CD14-positive monocyte (primary cell): Measurements from ENCODE around the gene PRKN. TPM values are rescaled to one million over a fixed set of nuclear protein-coding genes. Genes with fewer than 3 reads are reported as not detected.

Experiments used
- DNase-seq, 3 donors: peaks; one replicate each; pipeline ENCODE4 v3.0.0-alpha.2; 2011 to 2022
- H2AFZ ChIP-seq: 2 replicates; pipeline ENCODE4 v1.6.0; 2012; ENCODE audit warnings: mild to moderate bottlenecking, low read depth, low read length, inconsistent platforms; ENCODE audit not compliant: insufficient read depth, poor library complexity, severe bottlenecking
- H3K27ac ChIP-seq, 2 donors: 1 replicate in 1 of 2; 2 replicates in 1 of 2; pipeline ENCODE4 v1.5.1; 2012 to 2013; ENCODE audit warnings: low read length in 2 of 2, control low read depth in 1 of 2, inconsistent platforms in 1 of 2, low read depth in 1 of 2, mild to moderate bottlenecking in 1 of 2
- H3K27me3 ChIP-seq, 2 donors: one replicate each; pipeline versions ENCODE4 v1.6.0 to v1.6.1; 2011 to 2013; ENCODE audit warnings: low read length in 2 of 2; ENCODE audit not compliant: control insufficient read depth in 2 of 2, insufficient read depth in 2 of 2
- H3K36me3 ChIP-seq, 2 donors: replicated peaks in 1 of 2; 1 replicate in 1 of 2; 2 replicates in 1 of 2; pipeline versions ENCODE4 v1.5.1 to v1.6.1; 2012 to 2013; ENCODE audit warnings: low read length in 2 of 2, control low read depth in 1 of 2, inconsistent platforms in 1 of 2, mild to moderate bottlenecking in 1 of 2; ENCODE audit not compliant: insufficient read depth in 2 of 2, control insufficient read depth in 1 of 2
- H3K4me1 ChIP-seq, 2 donors: 1 replicate in 1 of 2; 2 replicates in 1 of 2; pipeline versions ENCODE4 v1.5.1 to v1.6.1; 2012 to 2013; ENCODE audit warnings: low read length in 2 of 2, control low read depth in 1 of 2, inconsistent platforms in 1 of 2, mild to moderate bottlenecking in 1 of 2, moderate library complexity in 1 of 2; ENCODE audit not compliant: insufficient read depth in 2 of 2, control insufficient read depth in 1 of 2
- H3K4me2 ChIP-seq: replicated peaks from 2 replicates; pipeline ENCODE3; 2012; ENCODE audit warnings: low read length, moderate library complexity, mild to moderate bottlenecking; ENCODE audit not compliant: poor library complexity, severe bottlenecking; ENCODE audit errors: extremely low read depth
- H3K4me3 ChIP-seq, 3 experiments: fragments of 200-600 bp in 1 of 3; sonication (generic) in 1 of 3; replicated peaks in 1 of 3; 1 replicate in 2 of 3; 2 replicates in 1 of 3; pipeline ENCODE4 v1.5.1; 2011 to 2013; ENCODE audit warnings: low read length in 3 of 3, mild to moderate bottlenecking in 3 of 3, control low read depth in 2 of 3, low read depth in 2 of 3, inconsistent platforms in 1 of 3, moderate library complexity in 1 of 3
- H3K79me2 ChIP-seq: 2 replicates; pipeline ENCODE4 v1.6.0; 2012; ENCODE audit warnings: mild to moderate bottlenecking, control low read depth, inconsistent platforms, low read length, moderate library complexity; ENCODE audit not compliant: insufficient read depth
- H3K9ac ChIP-seq: 2 replicates; pipeline ENCODE4 v1.6.0; 2017; ENCODE audit warnings: low read length, mild to moderate bottlenecking; ENCODE audit not compliant: insufficient read depth, poor library complexity, severe bottlenecking
- H3K9me3 ChIP-seq, 2 donors: replicated peaks in 1 of 2; 1 replicate in 1 of 2; 2 replicates in 1 of 2; pipeline versions ENCODE4 v1.5.1 to v1.6.1; 2012 to 2013; ENCODE audit warnings: low read length in 2 of 2, control low read depth in 1 of 2; ENCODE audit not compliant: control insufficient read depth in 1 of 2, insufficient read depth in 1 of 2
- H4K20me1 ChIP-seq: 2 replicates; pipeline ENCODE4 v1.6.0; 2012; ENCODE audit warnings: mild to moderate bottlenecking, low read length, control low read depth, moderate library complexity; ENCODE audit not compliant: insufficient read depth
- H3K27ac Mint-ChIP-seq, 7 donors: one replicate each; pipeline ENCODE4 v1.8.0; 2020; ENCODE audit warnings: mild to moderate bottlenecking in 7 of 7, mixed read lengths in 7 of 7, moderate library complexity in 6 of 7, inconsistent platforms in 2 of 7
- H3K27me3 Mint-ChIP-seq, 3 donors: one replicate each; pipeline ENCODE4 v1.8.0; 2021 to 2022; ENCODE audit warnings: low read depth in 3 of 3, mild to moderate bottlenecking in 3 of 3, mixed read lengths in 3 of 3, moderate library complexity in 3 of 3, inconsistent platforms in 1 of 3
- H3K36me3 Mint-ChIP-seq, 2 donors: one replicate each; pipeline ENCODE4 v1.8.0; 2020; ENCODE audit warnings: mixed read lengths in 2 of 2, inconsistent platforms in 1 of 2, mild to moderate bottlenecking in 1 of 2
- H3K4me1 Mint-ChIP-seq: one replicate; pipeline ENCODE4 v1.8.0; 2020; ENCODE audit warnings: mild to moderate bottlenecking, mixed read lengths
- H3K4me3 Mint-ChIP-seq, 2 donors: one replicate each; pipeline ENCODE4 v1.8.0; 2020; ENCODE audit warnings: mild to moderate bottlenecking in 2 of 2, mixed read lengths in 2 of 2, moderate library complexity in 1 of 2
- H3K9me3 Mint-ChIP-seq, 7 donors: one replicate each; pipeline ENCODE4 v1.8.0; 2020 to 2022; ENCODE audit warnings: mixed read lengths in 7 of 7, mild to moderate bottlenecking in 6 of 7, moderate library complexity in 6 of 7, inconsistent platforms in 2 of 7
- WGBS: methylation state at CpG from one replicate; pipeline ENCODE4 v1.1.5; 2013; ENCODE audit warnings: missing lambda C conversion rate; ENCODE audit not compliant: insufficient coverage; 5-methylcytosine and 5-hydroxymethylcytosine counted together
- intact Hi-C, 2 donors: fragments of 100-400 bp; cut with micrococcal nuclease; formaldehyde crosslinking; loops; one replicate each; pipeline versions ENCODE4 v1.15.0 to v1.15.1; 2023
- polyA plus RNA-seq, 3 donors: library from polyadenylated mRNA; depleted of rRNA in 1 of 3; unstranded in 2 of 3; stranded (reverse) in 1 of 3; fragments of 300-500 nt in 2 of 3; fragments of >200 nt in 1 of 3; fragmentation: Illumina TruSeq in 2 of 3; gene quantifications; 1 replicate in 2 of 3; 2 replicates in 1 of 3; pipeline ENCODE4 v1.2.3, GENCODE V29; 2012 to 2021
- TF ChIP-seq, protein P1 (sequence below): fragments of 200-600 bp; IDR thresholded peaks from one replicate; pipeline ENCODE4 v1.8.0; 2022; ENCODE audit warnings: antibody characterized with exemption, mild to moderate bottlenecking

Gene PRKN
- polyA plus RNA-seq, 3 donors = 0.19 to 0.21 TPM; not detected in 1

DNA sequence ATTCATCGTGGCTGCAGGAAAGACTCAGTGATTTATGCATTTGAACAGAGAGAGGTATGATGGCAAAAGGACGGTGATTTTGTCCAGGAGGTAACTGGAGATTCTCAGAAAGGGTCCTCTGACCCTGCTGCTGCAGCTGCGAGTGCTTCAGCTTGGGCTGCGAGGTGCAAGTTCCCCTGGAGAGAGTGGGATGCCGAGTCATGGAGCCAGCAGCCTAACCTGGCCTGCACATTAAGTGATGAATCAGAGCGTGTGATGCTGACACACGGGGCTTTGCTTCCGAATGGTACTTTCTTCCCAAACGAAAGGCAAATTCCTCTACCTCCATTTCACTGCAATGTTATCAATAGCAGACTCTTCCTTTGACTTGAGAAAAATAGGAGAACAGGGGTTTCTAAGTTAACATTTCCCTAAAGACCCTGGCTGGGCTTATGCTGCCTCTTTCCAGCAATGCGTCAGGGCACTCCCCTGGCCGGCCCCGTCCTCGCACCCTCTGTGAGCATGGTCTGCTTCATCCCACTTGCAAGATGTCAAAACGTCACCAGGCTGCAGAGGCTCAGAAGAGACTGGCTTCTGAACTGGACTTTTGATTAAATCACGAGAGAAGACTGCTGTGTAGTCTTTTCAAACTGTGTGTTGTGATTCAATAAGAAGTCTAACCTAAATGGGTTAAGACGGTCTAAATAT lies 825.7 kb downstream of the PRKN start:
- no peaks in the 10 kb centered on the region for H3K27me3 ChIP-seq
- no peaks in the 10 kb centered on the region for H3K79me2 ChIP-seq
- 71% methylated on average over 9 of the region's 16 CpGs for WGBS
- peaks cover 0 to 4% (median 0%) of the 10 kb centered on the region in 7 donors for H3K9me3 Mint-ChIP-seq
- no peaks in the 10 kb centered on the region for H4K20me1 ChIP-seq
- TF ChIP-seq, protein P1, sequence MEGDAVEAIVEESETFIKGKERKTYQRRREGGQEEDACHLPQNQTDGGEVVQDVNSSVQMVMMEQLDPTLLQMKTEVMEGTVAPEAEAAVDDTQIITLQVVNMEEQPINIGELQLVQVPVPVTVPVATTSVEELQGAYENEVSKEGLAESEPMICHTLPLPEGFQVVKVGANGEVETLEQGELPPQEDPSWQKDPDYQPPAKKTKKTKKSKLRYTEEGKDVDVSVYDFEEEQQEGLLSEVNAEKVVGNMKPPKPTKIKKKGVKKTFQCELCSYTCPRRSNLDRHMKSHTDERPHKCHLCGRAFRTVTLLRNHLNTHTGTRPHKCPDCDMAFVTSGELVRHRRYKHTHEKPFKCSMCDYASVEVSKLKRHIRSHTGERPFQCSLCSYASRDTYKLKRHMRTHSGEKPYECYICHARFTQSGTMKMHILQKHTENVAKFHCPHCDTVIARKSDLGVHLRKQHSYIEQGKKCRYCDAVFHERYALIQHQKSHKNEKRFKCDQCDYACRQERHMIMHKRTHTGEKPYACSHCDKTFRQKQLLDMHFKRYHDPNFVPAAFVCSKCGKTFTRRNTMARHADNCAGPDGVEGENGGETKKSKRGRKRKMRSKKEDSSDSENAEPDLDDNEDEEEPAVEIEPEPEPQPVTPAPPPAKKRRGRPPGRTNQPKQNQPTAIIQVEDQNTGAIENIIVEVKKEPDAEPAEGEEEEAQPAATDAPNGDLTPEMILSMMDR = no peak
- no peak overlapping the region for H3K4me3 ChIP-seq
- no peaks in the 10 kb centered on the region for H3K36me3 ChIP-seq
- H3K36me3 Mint-ChIP-seq = no peaks in the 10 kb centered on the region
- H3K4me1 ChIP-seq = no peaks in the 10 kb centered on the region
- H2AFZ ChIP-seq = no peak overlapping the region
- no peak overlapping the region for H3K27ac ChIP-seq
- intact Hi-C loops = no loop called here
- H3K27ac Mint-ChIP-seq = no peak overlapping the region
- H3K4me3 Mint-ChIP-seq = no peak overlapping the region
- no peak overlapping the region for H3K4me2 ChIP-seq
- no peaks in the 10 kb centered on the region for H3K4me1 Mint-ChIP-seq
- no peaks in the 10 kb centered on the region for H3K9me3 ChIP-seq
- H3K9ac ChIP-seq = no peak overlapping the region
- no peak for DNase-seq
- peaks cover 0 to 2% (median 2%) of the 10 kb centered on the region in 3 donors for H3K27me3 Mint-ChIP-seq

DNA sequence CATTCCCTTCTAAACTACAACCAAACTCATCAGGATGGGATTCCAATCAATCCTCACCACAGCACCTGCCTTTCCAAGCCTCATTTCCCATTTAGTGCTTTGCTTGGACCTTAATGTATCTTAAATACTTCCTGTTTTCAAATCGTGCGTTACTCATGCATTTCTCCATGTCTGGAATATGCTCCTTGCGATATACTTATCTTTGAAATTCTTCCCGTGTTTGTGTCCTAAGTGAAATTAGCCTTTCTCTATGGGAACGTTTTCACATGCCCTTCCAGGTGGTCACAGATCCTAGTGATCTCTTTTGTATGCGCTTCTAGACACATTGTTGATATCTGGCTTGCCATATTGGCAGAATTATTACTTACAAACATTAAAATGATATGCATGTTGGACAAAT lies 833.1 kb downstream of the PRKN start:
- H3K27me3 Mint-ChIP-seq = no peaks in the 10 kb centered on the region
- TF ChIP-seq, protein P1 = no peak
- no peaks in the 10 kb centered on the region for H3K36me3 ChIP-seq
- 69% methylated on average over 4 of the region's 6 CpGs for WGBS
- no peak overlapping the region for H3K4me2 ChIP-seq
- H3K4me3 Mint-ChIP-seq = no peak overlapping the region
- H3K9ac ChIP-seq = no peak overlapping the region
- no peaks in the 10 kb centered on the region for H4K20me1 ChIP-seq
- H3K27ac ChIP-seq = no peak overlapping the region
- H3K4me1 Mint-ChIP-seq = peaks cover 3% of the 10 kb centered on the region
- H3K9me3 ChIP-seq = peaks cover 0 to 10% of the 10 kb centered on the region in 2 donors
- H3K9me3 Mint-ChIP-seq = peaks cover 0 to 19% (median 5%) of the 10 kb centered on the region in 7 donors
- intact Hi-C loops = no loop called here
- no peaks in the 10 kb centered on the region for H3K36me3 Mint-ChIP-seq
- H3K27ac Mint-ChIP-seq = no peak overlapping the region
- H3K79me2 ChIP-seq = no peaks in the 10 kb centered on the region
- no peaks in the 10 kb centered on the region for H3K4me1 ChIP-seq
- no peak for DNase-seq
- H2AFZ ChIP-seq = no peak overlapping the region
- no peaks in the 10 kb centered on the region for H3K27me3 ChIP-seq
- H3K4me3 ChIP-seq = no peak overlapping the region
